ENCODE data around the gene TBL1Y.

GRCh38 chrY:6997503-6998066 is 87.1 kb downstream of the TBL1Y start:
- TF ChIP-seq GATA3 (IDR thresholded peaks at IDR 0.05; ENCODE audit: low read depth, low read length) = no peak
- TF ChIP-seq GATA2 (IDR thresholded peaks at IDR 0.05; ENCODE audit: low read depth, low read length) = no peak
